Fibroblast of skin of back (primary cell): ENCODE results near the gene TMEM98.
A peak's percentile ranks its signal among the peaks of the same experiment; 100 is the strongest.
"Not testable (repeated sequence)": the region's sequence is repeated elsewhere in the genome, so short reads cannot be mapped to it uniquely, and the experiment has no call there.

Experiments used
- DNase-seq: peaks from one replicate; pipeline ENCODE4 v3.0.0-alpha.2; 2013

Gene TMEM98

DNA sequence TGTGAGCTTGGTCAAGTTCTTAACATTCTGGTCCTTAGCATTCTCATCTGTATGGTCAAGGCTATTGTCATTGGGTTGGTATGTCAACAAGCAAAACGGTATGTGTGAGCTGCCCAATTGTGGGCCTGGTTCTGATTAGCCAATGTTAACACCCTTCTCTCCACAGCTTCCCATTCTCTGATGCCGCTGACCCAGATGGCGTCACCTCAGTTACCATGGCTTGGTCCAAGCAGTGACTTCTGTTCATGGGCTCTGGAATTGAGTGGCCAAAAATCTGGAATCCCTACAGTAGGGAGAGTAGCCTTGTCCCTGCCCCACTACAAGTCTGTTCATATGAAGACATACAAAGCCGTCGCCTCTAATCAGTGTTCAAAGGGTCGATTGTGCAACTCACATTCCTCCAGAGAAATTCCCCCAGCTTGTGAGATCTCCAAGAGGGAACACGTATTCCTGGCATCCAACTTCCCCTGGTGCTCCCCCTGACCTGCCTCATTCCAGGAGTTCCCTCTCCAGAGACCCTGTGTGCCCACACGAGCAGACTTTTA lies 15.8 kb downstream of the TMEM98 start:
- peak; percentile 69 for DNase-seq

DNA sequence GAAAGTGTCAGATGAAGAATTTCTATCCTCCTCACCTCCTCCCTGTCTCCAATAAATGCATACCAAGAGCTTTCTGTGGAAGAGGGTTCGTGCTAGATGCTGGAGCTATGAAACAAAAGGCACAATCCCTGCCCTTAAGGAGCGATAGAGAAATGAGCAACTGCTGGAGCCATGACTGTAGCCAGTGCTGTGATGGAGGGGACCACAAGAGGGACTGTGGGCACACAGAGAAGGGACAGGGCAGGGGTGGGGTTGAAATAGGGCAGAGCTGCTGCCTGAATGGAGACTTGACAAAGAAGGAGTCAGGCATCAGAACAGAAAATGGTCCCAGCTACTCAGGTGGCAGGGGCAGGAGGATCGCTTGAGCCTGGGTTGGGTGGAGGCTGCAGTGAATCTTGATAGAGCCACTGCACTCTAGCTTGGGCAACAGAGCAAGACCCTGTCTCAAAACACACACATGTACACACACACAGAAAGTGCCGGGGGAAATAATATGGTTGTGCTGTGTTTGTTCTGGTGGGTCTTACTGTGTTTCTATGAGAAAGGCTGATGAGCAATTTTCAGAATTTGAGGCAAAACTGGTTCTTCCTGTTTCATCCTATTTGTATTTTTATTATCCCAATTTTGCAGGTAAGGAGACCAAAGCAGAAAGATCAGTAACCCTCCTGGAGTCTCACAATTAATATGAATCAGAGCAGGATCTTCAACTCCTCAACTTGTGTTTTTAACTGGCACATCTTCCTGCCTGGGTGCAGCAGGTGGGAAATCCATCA lies 16.5 kb downstream of the TMEM98 start:
- no peak for DNase-seq

DNA sequence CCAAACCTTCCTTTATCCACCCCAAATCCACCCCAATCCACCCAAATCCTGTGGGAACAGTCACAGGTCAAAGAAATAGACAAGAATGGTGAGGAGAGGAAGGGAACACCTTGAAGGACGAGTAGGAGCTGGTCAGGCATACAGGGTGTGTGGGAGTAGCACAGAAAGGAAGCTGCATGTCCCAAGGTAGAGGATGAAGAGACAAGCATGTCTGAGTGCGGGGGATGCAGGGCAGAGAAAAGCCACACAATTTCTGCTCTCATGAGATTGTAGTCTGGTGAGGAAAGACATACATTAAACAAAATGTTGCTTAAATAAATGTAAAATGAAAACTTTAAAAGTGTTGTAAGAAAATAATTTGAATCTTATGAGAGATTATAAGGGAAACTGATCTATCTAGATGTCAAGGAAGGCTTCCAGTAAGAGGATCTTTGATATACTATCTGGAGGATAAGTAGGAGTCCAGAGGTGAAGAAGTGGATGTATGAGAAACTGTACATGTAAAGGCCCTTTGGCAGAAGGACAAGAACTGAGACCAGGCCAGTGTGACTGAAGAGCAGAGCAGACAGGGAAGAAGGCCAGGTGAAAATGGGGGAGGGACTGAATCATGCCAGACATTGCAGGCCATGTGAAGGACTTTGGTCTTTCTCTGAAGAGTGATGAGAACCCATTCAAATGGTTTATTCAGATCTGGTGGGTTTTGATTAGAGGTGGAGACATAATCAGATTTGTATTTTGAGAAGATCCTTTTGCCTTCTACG lies 18.6 kb downstream of the TMEM98 start:
- no peak for DNase-seq

DNA sequence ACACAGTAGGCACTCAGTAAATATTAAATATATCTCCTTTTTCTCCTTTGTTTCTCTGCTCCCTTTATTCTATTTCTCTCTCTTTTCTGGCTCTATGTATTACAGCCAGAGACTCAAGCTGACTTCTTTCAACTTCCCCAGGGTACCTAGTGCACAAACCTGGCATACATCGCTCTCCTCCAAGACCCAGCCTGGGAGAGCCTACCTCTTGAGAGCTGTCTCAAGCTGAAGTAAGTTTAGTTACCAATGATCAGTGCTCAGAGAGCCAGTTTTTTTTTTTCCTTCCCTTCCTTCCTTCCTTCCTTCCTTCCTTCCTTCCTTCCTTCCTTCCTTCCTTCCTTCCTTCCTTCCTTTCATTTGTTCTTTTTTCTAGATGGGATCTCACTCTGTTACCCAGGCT lies 19.8 kb downstream of the TMEM98 start:
- DNase-seq, result no peak

DNA sequence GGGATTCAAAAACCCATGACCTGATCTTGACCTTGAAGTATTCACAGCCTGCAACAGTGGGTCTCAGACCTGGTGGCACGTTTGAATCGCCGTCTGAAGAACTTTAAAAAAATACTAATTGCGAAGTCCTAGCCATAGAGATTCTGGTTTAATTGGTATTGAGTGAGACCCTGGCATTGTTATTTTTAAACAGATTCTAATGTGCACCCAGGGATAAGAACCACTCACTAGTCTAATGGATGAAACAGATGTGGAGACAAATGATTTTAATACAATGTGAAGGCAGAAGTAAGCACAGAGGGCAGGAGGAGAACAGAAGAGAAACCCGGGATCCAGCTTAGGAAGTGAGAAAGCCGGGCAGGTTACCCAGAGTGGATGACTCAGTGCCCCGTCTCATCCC lies 21.2 kb downstream of the TMEM98 start:
- no peak for DNase-seq

DNA sequence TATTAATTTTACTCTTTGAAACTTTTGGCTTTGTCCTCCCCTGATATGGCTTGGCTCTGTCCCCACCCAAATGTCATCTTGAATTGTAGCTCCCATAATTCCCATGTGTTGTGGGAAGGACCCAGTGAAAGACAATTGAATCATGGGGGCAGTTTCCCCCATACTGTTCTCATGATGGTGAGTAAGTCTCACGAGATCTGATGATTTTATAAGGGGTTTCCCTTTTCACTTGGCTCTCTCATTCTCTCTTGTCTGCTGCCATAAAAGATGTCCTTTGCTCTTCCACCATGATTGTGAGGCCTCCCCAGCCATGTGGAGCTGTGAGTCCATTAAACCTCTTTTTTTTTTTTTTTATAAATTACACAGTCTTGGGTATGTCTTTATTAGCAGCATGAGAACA lies 24.5 kb downstream of the TMEM98 start:
- not testable (repeated sequence) for DNase-seq

DNA sequence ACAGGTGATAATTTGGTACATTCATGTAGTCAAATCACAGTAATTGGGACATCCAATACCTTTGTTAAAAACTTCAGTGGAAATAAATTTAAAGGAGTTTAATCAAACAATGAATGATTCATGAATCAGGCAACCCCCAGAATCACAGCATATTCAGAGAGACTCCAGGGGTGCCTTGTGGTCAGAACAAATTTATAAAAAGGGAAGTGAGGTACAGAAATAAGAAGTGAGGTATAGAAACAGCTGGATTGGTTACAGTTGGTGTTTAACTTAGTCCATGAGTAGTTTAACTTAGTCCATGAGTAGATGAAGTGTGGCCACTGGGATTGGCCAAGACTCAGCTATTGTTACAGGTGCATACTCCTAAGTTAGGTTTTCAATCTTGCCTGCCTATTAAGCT lies 25.1 kb downstream of the TMEM98 start:
- no peak for DNase-seq

DNA sequence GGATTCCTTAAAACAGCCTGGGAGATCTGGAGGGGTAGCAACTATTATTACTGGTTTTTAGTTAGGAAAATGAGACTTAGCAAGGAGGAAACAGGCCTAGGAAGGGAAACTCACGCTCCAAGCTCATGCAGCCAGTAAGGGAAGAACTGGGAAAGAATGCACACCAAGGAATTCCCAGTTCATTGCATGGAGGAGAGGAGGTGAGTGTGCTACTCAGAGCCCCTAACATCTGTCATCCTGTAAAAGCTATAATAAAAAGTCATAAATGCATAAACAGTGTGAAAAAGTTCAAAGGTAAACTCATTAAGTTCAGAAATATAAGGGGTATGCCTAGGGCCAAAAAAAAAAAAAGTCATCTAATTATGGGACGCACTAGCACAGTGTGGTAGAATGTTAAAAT lies 25.9 kb downstream of the TMEM98 start:
- no peak for DNase-seq

DNA sequence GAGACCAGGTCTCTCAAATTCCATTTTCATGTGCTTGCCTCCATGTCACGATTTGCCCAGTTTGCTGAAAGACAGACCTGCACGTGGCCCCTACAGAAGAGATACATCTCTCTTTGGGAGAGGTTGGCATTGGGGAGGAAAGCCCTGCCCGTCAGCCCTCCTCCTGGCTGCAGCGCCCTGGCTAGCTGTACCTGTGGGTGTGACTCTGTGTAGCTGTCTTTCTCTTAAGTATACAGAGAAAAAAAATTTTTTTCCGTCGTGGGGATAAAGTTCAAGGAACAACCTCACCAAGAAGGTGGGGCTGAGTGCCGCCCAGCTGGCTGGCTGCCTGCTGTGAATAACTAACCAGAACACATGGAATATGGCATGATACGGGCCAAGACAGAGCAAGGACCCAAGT lies 26.5 kb downstream of the TMEM98 start:
- no peak for DNase-seq

DNA sequence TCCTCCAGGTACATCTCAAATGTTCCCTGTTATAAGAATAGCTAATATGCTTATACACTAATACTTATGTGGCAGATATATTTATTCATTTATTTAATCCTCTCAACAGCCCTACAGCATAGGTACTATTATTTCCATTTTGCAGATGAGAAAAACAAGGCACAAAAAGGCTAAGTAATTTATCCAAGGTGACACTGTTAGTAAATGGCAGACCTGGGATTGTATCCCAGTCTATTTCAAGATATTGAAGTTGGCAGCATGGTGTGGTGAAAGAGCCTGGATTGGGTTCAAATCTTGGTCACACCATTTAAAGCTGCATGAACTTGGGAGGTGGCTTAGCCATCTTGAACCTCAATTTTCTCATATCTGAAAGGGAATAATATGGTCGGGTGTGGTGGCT lies 27.2 kb downstream of the TMEM98 start:
- DNase-seq, result no peak

DNA sequence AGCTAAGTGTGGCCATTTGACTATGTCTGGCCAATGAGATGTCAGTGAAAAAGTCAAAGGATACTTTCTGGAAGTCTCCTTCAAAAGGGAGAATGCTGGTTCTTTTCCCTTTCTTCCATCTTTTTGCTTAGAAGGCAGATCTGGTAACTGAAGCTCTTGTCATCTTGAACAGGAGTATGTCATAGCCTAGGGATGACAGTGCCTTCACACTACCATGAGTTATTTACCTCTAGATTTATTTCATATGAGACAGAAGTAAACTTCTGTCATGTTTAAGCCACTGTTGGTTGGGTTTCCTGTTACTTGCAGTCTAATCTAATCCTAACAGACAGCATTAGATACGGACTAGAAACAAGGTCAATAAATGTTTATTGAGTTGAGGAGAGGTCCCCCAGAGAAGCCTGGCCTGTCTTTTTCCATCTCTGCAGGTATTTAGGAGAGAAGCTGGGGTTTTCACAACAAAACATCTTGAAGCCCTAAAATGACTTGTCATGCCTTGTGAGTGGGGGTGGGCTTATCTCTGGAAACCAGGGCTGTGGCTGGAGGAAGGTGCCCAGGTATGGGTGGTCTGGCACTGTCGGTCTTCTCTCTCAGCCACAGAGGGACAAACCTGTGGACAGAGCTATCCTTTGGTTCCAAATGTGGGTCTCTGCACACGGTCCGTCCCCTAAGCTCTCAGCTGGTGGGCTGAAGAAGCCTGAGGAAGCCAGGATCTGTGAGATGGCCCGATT lies 28.5 kb downstream of the TMEM98 start:
- DNase-seq, result no peak

DNA sequence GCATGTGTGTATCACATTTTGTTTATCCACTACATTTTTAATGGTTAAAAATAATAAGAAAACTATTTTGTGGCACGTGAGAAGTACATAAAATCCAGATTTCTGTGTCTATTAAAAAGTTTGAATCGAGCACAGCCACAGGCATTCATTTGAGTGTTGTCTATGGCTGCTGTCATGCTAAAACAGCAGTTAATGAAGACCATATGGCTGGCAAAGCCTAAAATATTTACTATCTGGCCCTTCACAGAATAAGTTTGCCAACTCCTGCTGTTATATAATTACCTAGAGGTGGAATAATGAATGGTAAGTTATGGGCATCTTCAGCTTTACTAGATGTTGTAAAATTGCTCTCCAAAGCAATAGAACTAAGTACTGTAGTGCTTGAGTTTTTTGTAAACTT lies 30.5 kb downstream of the TMEM98 start:
- DNase-seq, result peak; percentile 27

DNA sequence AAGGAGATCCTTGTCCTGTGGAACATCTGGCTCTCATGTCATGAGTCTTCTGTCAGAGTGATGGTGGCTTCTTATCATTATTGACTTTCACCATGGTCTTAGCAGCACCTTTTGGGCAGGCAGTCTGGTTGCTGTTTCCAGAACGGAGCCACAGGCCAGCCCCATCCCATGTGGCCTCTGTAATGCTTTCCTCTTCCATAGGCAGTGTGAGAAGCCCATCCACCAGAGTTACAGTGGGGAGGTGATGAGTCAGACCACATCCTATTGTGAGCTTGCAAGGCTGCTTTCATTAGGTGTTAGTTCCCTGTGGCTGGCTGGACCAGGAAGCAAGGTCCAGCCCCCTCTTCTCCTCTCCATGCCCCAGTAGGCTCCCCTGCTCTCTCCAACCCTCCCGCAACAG lies 32.9 kb downstream of the TMEM98 start:
- DNase-seq, result peak; percentile 15

DNA sequence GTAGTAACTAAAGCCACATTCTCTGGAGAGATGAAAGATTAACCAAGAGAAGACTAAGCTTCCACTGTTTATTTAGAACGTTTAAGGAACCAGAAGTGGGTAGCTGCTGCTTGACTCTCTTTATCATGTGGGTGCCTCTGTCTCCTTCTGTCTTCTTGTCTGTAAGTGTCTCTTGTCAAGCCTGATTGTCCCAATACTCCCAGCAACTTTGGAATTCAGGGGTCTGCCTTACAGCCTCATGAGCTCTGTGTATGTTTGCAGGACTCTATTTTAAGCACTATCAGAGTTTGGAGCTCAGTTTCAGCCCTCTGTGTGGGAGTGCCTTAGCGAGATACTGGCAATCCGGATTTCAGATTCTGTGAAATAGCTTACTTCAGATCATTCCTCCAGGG lies 34.4 kb downstream of the TMEM98 start:
- no peak for DNase-seq

DNA sequence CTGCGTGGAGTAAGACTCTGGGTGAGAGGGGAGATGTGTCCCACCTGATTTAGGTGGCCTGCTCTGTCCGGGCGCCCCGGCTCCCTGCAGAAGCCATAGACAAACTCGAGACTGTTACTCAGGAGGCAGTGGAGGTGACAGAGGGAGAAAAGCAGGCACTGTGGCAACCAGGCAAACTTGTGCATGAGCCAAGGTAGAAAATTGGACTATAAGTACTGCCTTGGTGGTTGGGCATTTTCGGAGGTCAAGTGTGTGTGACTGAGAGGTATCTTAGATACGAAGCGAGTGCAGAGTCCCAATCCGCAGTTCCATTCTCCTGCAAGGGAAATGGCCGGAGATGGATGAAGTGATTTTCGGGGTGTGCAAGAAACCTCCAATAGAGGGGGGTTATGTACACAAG lies 36.6 kb downstream of the TMEM98 start:
- DNase-seq, result no peak

DNA sequence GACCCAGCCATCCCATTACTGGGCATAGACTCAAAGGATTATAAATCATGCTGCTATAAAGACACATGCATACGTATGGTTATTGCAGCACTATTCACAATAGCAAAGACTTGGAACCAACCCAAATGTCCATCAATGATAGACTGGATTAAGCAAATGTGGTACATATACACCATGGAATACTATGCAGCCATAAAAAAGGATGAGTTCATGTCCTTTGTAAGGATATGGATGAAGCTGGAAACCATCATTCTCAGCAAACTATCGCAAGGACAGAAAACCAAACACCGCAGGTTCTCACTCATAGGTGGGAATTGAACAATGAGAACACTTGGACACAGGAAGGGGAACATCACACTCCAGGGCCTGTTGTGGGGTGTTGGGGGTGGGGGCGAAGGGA lies 41.3 kb downstream of the TMEM98 start:
- DNase-seq, result not testable (repeated sequence)

DNA sequence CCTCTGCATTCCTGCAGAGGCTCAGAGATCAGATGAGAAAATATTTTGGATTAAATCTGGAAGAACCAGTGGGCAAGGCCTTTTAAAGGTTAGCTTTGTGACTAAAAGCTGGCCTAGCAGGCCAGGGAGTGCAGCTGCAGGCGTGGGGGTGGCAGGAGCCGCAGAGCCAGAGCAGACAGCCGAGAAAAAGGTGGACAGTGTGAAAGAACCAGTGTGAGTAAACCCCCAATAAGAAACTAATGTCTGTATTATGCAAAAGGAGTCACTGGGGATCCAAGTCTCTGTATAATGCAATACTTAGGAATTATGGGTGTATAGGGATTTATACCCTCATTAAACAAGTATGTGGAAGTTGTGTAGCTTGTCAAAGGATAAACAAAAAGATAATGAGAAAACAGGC lies 42.3 kb downstream of the TMEM98 start:
- no peak for DNase-seq

DNA sequence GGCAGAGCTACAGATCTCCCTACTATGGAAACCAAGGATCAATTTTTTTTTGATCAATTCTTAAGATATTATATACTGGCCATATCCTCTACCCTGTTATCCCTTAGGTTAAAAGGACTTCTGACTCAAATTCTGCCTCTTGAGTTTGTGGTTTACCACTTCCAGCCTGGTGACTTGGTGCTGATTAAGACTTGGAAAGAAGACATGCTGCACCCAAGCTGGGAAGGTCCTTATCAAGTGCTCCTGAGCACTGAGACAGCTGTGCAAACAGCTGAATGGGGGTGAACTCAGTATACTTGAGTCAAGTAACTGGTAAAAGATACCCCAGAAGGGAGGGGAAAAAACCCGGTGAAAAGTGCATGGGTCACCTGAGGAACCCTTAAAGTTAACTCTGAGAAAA lies 43.2 kb downstream of the TMEM98 start:
- DNase-seq, result no peak

DNA sequence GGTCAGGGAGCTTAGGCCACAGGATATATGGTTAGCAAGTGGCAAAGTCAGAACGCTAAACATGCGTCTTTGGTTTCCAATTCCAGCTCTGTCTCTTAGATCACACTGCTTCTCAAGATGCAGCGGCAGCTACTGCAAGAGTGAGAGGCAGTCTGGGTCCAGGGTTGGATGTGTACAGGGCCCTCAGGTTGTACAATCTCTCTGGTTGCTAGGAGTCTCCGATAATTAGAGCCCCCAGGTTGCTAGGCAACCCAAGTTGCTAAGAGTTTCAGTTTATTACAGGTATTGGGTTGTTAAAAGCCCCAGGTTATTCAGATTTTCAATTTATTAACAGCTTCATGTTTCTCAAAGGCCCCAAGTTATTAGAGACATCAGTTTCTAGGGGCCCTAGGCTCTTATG lies 48.2 kb downstream of the TMEM98 start:
- no peak for DNase-seq

DNA sequence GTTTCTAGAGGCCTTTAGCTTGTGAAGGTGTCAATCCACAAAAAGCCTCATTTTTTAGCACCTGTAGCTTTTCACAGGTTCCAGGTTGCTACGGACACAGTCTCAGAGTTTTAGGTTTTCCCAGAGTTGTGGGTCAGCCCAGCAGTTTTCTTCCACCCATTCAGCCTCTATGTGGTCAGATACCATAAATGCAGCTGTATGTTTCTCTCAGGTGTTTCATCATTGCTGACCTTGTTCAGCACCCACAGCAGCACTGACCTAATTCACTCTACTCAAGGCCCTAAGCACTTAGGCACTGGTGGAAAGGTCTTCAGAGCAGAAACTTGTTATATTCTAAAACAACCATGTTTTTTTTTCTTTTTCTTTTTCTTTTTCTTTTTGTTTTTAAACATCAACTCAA lies 48.7 kb downstream of the TMEM98 start:
- no peak for DNase-seq

DNA sequence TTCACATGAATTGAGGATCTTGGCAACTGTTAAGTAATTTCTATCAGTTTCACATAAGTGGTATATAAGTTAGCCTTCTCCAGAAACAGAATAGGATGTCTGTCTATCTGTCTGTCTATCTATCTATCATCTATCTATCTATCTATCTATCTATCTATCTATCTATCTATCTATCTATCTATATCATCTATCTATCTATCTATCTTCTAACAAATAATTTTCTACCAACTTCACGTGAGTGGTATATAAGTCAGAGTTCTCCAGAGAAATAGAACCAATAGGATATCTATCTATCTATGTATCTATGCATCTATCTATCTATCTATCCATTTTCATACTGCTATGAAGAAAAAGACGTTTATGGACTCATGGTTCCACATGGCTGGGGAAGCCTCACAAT lies 52.3 kb downstream of the TMEM98 start:
- no peak for DNase-seq

DNA sequence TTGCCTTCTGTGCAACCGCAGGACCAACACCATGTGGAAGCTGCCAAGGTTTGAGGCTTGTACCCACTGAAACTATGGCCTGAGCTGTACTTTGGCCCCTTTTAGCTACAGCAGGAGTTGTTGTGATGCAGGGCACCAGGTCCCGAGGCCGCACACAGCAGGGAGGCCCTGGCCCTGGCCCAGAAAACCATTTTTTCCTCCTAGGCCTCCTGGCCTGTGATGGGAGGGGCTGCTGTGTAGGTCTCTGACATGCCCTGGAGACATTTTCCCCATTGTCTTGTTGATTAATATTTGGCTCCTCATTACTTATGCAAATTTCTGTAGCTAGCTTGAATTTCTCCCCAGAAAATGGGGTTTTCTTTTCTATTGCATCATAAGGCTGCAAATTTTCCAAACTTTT lies 53.7 kb downstream of the TMEM98 start:
- DNase-seq, result not testable (repeated sequence)

DNA sequence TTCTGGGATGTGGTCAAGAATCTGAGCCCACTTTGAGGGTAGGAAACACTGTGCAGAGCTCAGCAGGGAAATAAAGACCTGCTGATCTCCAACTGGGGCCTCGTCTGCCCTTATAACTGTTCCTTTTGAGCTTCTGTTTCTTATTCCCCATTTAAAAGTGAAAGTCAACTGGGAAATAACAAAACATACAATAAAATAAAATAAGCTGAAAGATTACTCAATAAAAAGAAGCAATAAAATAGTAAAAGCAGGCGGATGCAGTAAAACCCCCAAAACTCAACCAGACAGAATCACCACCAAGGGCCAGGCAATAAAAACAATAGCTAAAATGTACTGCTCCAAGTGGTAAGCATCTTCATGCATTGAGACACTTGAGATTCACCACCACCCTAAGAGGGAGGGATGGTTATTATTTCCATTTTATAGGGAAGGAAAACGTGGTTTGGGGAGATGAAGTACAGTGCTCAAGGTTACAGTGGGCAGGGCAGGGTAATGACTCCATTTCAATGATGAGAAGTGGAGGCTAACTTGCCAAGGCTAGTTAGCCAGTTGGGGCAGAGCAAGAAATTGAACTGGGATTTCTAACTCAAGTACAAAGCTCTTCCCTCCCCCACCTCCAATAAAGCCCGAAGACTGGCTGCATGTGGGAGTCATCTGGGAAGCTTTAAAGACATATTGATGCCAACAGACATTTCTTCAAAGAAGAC lies 57.2 kb downstream of the TMEM98 start:
- no peak for DNase-seq
